GM12891 (cell line): ENCODE results near the gene PDZRN4.

ENCODE experiments used
- DNase-seq: peaks from one replicate; pipeline ENCODE4 v3.0.0; 2011; ENCODE audit warnings: low spot score; ENCODE audit not compliant: insufficient read length
- FAIRE-seq: peaks from 2 replicates; lab custom pipeline; 2011; peaks lifted over from hg19 to GRCh38; lab: Jason Lieb, UNC
- PAX5 ChIP-seq: IDR thresholded peaks from 2 replicates; pipeline ENCODE4 v1.6.1; 2011; ENCODE audit warnings: low read length, moderate library complexity, mild to moderate bottlenecking; ENCODE audit not compliant: insufficient read depth, severe bottlenecking
- POLR2A ChIP-seq: IDR thresholded peaks from 2 replicates; pipeline ENCODE4 v1.6.1; 2011; ENCODE audit warnings: low read depth, low read length, control low read depth
- POLR2AphosphoS5 ChIP-seq: IDR thresholded peaks from 2 replicates; pipeline ENCODE4 v1.6.1; 2011; ENCODE audit warnings: low read depth, low read length, control low read depth
- POU2F2 ChIP-seq: IDR thresholded peaks from 2 replicates; pipeline ENCODE4 v1.6.1; 2011; ENCODE audit warnings: low read depth, mild to moderate bottlenecking, control low read depth, low read length, moderate library complexity
- SPI1 ChIP-seq: IDR thresholded peaks from 2 replicates; pipeline ENCODE4 v1.6.1; 2011; ENCODE audit warnings: low read depth, low read length, control low read depth
- TAF1 ChIP-seq: IDR thresholded peaks from 2 replicates; pipeline ENCODE4 v1.6.1; 2011; ENCODE audit warnings: low read depth, low read length, control low read depth

PDZRN4 gene

DNA sequence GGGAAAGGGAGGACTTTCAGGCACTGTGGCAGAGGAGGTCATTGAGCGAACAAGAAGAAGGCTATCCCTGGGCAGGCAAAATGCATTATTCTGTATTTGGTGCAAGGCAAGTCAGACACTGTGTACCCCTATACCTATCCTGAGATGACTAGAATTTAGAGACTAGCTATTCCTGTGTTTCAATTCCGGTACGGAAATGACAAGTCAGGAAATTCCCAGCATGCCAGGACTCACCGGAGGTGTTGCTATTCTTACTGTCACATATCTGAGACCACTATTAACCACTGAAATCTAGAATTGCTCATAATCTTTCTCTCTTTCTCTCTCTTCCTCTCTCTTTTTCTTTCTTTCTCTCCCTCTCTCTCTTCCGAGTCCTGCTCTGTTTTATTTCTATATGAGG, 297.1 kb downstream of the PDZRN4 start:
- FAIRE-seq (no peak), DNase-seq (no peak)
- TF ChIP-seq SPI1, result 0 out of 2 replicates have a peak, but pooled peaks have one; percentile 8
- no peak for TF ChIP-seq POLR2AphosphoS5

DNA sequence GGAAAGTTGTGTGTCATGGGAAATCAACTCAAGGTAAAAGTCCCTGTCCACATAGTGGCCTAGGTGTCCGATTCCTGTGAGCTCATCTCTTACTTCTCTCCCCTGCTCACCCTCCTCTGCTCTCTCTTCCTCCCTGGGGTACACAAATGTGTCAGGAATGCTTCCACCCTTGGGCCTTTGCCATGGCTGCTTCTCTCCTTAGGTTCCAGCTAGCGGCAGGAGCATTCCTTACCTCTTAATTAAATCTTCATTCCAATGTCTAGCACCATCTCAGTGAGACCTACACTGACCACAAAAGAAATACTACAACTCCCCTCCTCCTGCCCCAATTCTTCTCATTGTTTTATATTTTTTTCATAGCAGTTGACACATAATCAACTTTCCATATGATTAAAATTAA, 298.6 kb downstream of the PDZRN4 start:
- TF ChIP-seq POLR2AphosphoS5, result no peak
- no peak for TF ChIP-seq TAF1
- no peak for TF ChIP-seq PAX5
- no peak for TF ChIP-seq POU2F2
- no peak for TF ChIP-seq SPI1
- TF ChIP-seq POLR2A, result no peak
- no peak for FAIRE-seq
- DNase-seq, result no peak

DNA sequence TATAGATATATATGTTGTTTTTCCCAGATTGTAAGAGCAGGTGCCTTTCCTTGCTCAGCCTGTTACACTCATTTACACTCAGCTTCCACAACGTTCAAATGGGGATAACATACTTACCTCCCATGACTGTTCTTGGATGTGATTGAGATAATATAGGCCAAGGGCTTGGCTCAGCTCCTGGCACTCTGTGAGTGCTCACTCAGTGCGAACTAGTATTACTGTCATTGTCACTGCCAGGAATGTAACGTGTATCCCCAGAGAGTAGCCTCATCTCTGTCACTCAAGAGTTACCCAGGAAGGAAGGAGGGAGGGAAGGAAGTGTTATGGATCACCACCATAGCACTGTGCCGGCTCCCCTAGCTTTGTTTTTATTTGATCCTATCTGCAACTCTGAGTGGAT, 307.9 kb downstream of the PDZRN4 start:
- FAIRE-seq (no peak), DNase-seq (no peak)
- no peak for TF ChIP-seq POLR2AphosphoS5
- TF ChIP-seq POLR2A, result no peak
- TF ChIP-seq POU2F2, result no peak
- TF ChIP-seq PAX5, result no peak
- no peak for TF ChIP-seq SPI1
- no peak for TF ChIP-seq TAF1

DNA sequence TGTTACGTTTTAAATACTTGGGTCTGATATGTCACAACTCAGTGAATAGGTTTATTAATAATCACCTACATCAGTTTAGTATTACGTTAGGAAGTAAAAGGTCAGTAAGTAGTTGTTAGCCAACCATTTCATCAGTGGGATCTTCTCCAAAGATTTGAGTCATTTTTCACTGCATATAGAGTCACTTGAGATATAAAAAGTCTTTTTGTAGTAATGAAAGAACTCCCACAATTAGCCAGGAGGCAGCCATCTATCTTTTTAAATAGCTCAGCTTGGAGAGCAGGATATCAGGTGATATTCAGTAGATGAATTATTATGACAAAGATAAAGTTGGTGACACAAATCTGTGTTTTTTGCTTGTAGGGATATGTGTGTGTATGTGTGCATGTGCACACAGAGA, 309.3 kb downstream of the PDZRN4 start:
- TF ChIP-seq PAX5 (no peak), SPI1 (no peak), POLR2A (no peak), POLR2AphosphoS5 (no peak), TAF1 (no peak), POU2F2 (no peak)
- DNase-seq, result no peak
- FAIRE-seq, result no peak

DNA sequence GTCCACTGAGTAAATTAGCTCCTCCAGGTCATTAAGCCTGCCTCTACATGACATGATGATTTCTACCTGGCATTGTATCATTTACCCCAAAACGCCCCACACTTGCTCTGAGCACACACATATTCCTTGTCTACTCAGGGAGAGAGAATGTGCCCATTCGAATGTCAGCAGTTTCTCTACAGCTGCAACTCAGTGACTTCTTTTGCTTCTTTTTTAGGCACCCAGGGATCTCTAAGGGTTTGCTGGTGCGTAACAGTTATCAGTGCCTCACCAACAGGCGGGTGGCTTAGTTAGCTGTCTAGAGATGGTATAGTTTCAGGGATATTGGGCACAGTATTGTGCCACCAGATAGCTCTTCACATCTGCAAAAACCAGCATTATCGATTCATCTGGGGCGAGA, 316.9 kb downstream of the PDZRN4 start:
- no peak for DNase-seq
- FAIRE-seq, result no peak
- TF ChIP-seq POLR2AphosphoS5 (no peak), SPI1 (no peak), POU2F2 (no peak), PAX5 (no peak), POLR2A (no peak), TAF1 (no peak)

DNA sequence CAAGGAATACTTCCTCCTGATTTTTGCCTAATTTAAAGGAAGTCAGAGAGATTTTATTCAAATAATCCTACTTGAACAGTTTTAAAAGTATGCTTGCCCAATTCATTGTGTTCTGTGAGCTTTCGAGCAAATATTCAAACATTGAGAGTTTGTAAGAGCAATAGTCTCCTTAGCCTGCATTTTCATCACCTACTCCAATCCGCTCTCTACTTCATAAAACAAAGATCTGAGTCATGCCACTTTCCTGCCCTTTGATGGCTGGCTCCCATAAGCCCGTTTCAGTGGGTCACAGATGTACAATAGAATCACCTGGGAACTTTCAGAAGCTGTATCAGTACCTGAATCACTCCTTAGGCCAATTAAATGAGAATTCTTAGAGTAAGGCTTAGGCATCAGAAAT, 319.2 kb downstream of the PDZRN4 start:
- TF ChIP-seq POLR2A (no peak), TAF1 (no peak), POU2F2 (no peak), SPI1 (no peak)
- DNase-seq (no peak), FAIRE-seq (no peak)

DNA sequence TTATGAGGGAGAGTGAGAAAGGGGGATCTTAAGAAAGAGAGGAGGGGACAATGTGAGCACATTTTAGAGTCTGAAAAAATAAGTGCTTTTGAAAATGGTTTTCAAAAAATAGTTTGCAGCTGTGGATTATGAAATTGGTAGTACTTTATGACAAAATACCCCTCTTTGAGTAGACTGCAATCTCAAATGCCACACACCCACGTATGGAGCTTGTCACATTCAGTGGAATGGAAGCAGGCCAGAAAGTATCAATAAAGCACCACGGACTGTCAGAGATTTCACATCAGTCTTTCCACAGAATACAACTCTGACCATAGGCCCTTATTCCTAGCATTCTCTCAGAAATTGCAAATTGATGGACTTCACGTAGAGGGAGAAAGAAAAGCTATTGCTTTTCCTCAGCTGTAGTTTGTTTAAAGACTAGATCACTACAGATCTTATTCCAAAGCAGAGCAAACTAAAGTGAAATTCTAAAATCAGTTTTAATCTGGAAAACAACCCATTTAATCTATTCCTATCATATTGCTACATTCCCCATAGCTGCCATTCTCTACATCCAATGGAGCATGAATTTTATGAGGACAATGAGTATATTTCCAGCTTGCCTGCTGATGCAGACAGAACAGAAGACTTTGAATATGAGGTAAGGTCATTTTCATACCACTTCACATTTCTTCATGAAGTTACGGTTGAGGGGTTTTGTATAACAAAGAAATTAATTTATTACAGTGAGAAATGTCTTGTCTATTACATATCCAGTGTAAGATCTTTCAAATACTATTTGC, 321.3 kb downstream of the PDZRN4 start:
- TF ChIP-seq POLR2A, result no peak
- no peak for TF ChIP-seq TAF1
- no peak for TF ChIP-seq POU2F2
- TF ChIP-seq PAX5, result no peak
- no peak for TF ChIP-seq POLR2AphosphoS5
- TF ChIP-seq SPI1, result no peak
- DNase-seq (no peak), FAIRE-seq (no peak)

DNA sequence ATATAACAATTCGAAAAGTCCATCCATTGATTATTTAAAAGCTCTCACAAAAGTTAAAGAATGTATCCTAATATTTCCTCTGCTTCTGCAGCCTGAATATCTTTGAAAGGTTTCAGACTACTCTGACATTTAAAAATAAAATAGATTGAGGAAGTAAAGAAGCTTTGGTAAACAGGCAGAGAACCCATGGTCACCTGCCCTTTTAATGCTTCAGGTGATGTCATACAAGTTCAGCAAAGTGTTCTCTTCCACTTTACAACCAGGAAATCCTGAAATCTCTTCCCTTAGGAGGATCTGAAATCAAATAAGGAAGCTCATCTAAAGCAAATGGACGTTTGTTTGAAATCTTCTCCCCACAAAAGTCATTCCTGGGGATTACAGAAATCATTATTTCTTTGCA, 322.4 kb downstream of the PDZRN4 start:
- DNase-seq, result no peak
- TF ChIP-seq SPI1, result no peak
- TF ChIP-seq POLR2A, result no peak
- TF ChIP-seq PAX5, result no peak
- no peak for TF ChIP-seq POLR2AphosphoS5
- TF ChIP-seq POU2F2, result no peak
- TF ChIP-seq TAF1, result no peak
- FAIRE-seq, result no peak

DNA sequence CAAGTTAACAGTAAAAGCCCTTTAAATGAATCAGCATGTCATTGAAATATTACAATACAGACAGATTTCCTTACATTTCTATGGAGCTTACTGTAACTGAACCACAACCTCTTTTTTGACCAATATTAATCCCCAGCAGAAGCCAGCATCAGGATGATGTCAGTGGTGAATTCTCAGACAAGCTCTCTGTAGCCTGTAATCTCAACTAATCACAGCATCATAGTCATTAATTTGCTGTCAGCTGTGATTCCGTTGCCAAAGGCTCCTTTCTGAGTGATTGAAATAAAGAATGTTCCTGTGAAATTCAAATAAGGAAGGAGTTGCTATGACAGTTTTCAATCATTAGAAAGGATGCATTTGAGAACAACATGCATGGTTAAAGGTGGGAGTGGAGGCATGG, 323.1 kb downstream of the PDZRN4 start:
- DNase-seq (no peak), FAIRE-seq (no peak)
- TF ChIP-seq POLR2AphosphoS5 (no peak), POLR2A (no peak), SPI1 (no peak)

DNA sequence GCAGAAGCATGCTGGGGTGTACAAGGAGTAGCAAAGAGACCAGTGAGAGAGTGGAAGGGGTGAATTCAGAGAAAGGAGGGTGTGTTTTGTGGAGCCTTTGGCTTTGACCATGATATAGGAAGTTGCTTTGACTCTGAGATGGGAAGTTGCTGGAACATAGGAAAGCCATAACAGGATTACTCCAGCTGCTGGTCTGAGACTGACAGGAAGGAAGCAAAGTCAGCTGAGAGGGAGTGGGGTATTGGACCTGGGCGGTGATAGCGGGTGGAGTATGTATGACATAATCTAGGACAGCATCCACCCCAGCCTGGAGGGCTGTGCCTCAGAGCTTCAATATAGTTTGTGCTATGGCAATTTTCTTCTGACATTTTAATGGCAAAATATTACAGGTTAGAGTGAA, 324.4 kb downstream of the PDZRN4 start:
- no peak for TF ChIP-seq POLR2A
- no peak for TF ChIP-seq POLR2AphosphoS5
- no peak for TF ChIP-seq TAF1
- no peak for TF ChIP-seq SPI1
- no peak for TF ChIP-seq PAX5
- no peak for TF ChIP-seq POU2F2
- DNase-seq (no peak), FAIRE-seq (no peak)
